Caco-2 (cell line): ENCODE data around the gene FARSB. TPM values are rescaled to one million over a fixed set of nuclear protein-coding genes. Genes with fewer than 3 reads are reported as not detected.

ENCODE experiments used
- BruUV-seq: library from RNA; stranded (reverse); fragments of 400-500 nt; replicated peaks from 2 replicates; lab custom pipeline; 2021; lab: Mats Ljungman, UMichigan
- CTCF ChIA-PET: fragments of 300-600 bp; sonication (Branson Sonifier 250); formaldehyde crosslinking; loops from one replicate; lab custom pipeline; 2022; ENCODE audit warnings: antibody characterized with exemption; lab: Charles Lee
- POLR2A ChIA-PET: fragments of 300-600 bp; sonication (Branson Sonifier 250); formaldehyde crosslinking; loops from one replicate; lab custom pipeline; 2022; ENCODE audit warnings: antibody characterized with exemption; lab: Charles Lee
- DNase-seq, 2 experiments: peaks; one replicate each; pipeline versions ENCODE4 v3.0.0 to v3.0.0-alpha.2; 2020 to 2022
- H3K27me3 ChIP-seq: replicated peaks from 2 replicates; pipeline ENCODE4 v1.6.0; 2011; ENCODE audit warnings: low read length; ENCODE audit not compliant: control insufficient read depth, insufficient read depth
- H3K36me3 ChIP-seq: 2 replicates; pipeline ENCODE4 v1.5.1; 2011; ENCODE audit warnings: low read length; ENCODE audit not compliant: control insufficient read depth, insufficient read depth
- H3K4me1 ChIP-seq: fragments of 250-450 bp; sonication (Bioruptor Pico); 2 replicates; pipeline ENCODE4 v1.5.1; 2020; ENCODE audit warnings: mild to moderate bottlenecking
- H3K4me3 ChIP-seq: 2 replicates; pipeline ENCODE4 v1.5.1; 2011; ENCODE audit warnings: low read depth, mild to moderate bottlenecking, control low read depth, low read length
- H3K9me3 ChIP-seq: fragments of 250-450 bp; sonication (Bioruptor Pico); 2 replicates; pipeline ENCODE4 v1.5.1; 2020; ENCODE audit warnings: mild to moderate bottlenecking, moderate library complexity
- H3K27ac Mint-ChIP-seq: one replicate; pipeline ENCODE4 v1.8.0; 2022; ENCODE audit warnings: mixed read lengths; ENCODE audit not compliant: unreplicated experiment
- H3K27me3 Mint-ChIP-seq: one replicate; pipeline ENCODE4 v1.8.0; 2022; ENCODE audit warnings: mixed read lengths; ENCODE audit not compliant: insufficient read depth, unreplicated experiment
- H3K36me3 Mint-ChIP-seq: one replicate; pipeline ENCODE4 v1.8.0; 2022; ENCODE audit warnings: mild to moderate bottlenecking, mixed read lengths; ENCODE audit not compliant: insufficient read depth, unreplicated experiment
- H3K4me1 Mint-ChIP-seq: one replicate; pipeline ENCODE4 v1.8.0; 2022; ENCODE audit warnings: low read depth, mixed read lengths; ENCODE audit not compliant: unreplicated experiment
- H3K4me3 Mint-ChIP-seq: one replicate; pipeline ENCODE4 v1.8.0; 2022; ENCODE audit warnings: mild to moderate bottlenecking, moderate library complexity, mixed read lengths; ENCODE audit not compliant: unreplicated experiment
- H3K9me3 Mint-ChIP-seq: one replicate; pipeline ENCODE4 v1.8.0; 2022; ENCODE audit warnings: mixed read lengths; ENCODE audit not compliant: unreplicated experiment
- intact Hi-C: fragments of 100-400 bp; cut with micrococcal nuclease; formaldehyde crosslinking; loops from one replicate; pipeline ENCODE4 v1.10.0; 2022; ENCODE audit not compliant: unreplicated experiment
- total RNA-seq: library from RNA; stranded (reverse); gene quantifications from 2 replicates; pipeline ENCODE4 v1.2.3, GENCODE V29; 2022
- TF ChIP-seq, protein P1 (sequence below), 2 experiments: fragments of 200-600 bp in 1 of 2; IDR thresholded peaks; 1 replicate in 1 of 2; 2 replicates in 1 of 2; pipeline versions ENCODE4 v1.5.1 to v1.8.0; 2011 to 2022; ENCODE audit warnings: antibody characterized with exemption in 1 of 2, control low read depth in 1 of 2, inconsistent platforms in 1 of 2, low read depth in 1 of 2, low read length in 1 of 2, mild to moderate bottlenecking in 1 of 2, moderate library complexity in 1 of 2; ENCODE audit not compliant: insufficient read depth in 1 of 2, severe bottlenecking in 1 of 2, unreplicated experiment in 1 of 2

FARSB gene
- total RNA-seq, 1 experiment from 2014 or later, result 48.9 TPM

GRCh38 chr2:222621893-222622292 is 34.0 kb downstream of the FARSB start:
- H3K9me3 ChIP-seq, result no peaks in the 10 kb centered on the region
- no peak overlapping the region for H3K27ac Mint-ChIP-seq
- DNase-seq, result no peak
- H3K27me3 Mint-ChIP-seq, result no peaks in the 10 kb centered on the region
- TF ChIP-seq, protein P1, sequence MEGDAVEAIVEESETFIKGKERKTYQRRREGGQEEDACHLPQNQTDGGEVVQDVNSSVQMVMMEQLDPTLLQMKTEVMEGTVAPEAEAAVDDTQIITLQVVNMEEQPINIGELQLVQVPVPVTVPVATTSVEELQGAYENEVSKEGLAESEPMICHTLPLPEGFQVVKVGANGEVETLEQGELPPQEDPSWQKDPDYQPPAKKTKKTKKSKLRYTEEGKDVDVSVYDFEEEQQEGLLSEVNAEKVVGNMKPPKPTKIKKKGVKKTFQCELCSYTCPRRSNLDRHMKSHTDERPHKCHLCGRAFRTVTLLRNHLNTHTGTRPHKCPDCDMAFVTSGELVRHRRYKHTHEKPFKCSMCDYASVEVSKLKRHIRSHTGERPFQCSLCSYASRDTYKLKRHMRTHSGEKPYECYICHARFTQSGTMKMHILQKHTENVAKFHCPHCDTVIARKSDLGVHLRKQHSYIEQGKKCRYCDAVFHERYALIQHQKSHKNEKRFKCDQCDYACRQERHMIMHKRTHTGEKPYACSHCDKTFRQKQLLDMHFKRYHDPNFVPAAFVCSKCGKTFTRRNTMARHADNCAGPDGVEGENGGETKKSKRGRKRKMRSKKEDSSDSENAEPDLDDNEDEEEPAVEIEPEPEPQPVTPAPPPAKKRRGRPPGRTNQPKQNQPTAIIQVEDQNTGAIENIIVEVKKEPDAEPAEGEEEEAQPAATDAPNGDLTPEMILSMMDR (IDR thresholded peaks at IDR 0.05; ENCODE audit: insufficient read depth in 1 of 2, low read depth in 1 of 2, low read length in 1 of 2, severe bottlenecking in 1 of 2, unreplicated experiment in 1 of 2), result no peak
- peaks cover 58% of the 10 kb centered on the region for H3K36me3 Mint-ChIP-seq
- no TSS peak for BruUV-seq
- no peaks in the 10 kb centered on the region for H3K27me3 ChIP-seq
- no peaks in the 10 kb centered on the region for H3K9me3 Mint-ChIP-seq
- no peaks in the 10 kb centered on the region for H3K4me1 Mint-ChIP-seq
- CTCF ChIA-PET, result no interaction called here
- intact Hi-C loops, result no loop called here
- POLR2A ChIA-PET, result no interaction called here
- no peak overlapping the region for H3K4me3 Mint-ChIP-seq
- no peaks in the 10 kb centered on the region for H3K4me1 ChIP-seq
- peaks cover 3% of the 10 kb centered on the region for H3K36me3 ChIP-seq
- no peak overlapping the region for H3K4me3 ChIP-seq

DNA sequence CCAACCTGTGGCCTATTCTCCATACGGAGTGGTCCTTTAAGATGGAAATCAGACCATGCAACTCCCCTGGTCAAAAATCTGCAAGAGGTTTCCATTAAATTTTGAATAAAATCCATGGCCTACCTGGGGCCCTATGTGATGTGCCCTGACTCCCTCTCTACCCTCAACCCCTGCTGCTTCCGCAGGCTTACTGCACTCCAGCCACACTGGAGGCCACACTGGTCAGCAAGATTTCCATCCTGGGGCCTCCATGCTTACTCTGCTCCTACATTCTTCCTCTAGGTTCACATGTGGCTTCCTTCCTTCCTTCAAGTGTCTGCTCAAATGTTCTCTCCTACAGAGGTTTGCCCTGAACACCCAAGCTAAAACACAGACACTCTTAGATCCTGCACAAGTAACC is 40.6 kb downstream of the FARSB start:
- intact Hi-C loops, result no loop called here
- Histone ChIP-seq H3K36me3 (peaks cover 3% of the 10 kb centered on the region; the same call in 1 of the 2 replicates), H3K9me3 (no peaks in the 10 kb centered on the region), H3K4me3 (no peak overlapping the region), H3K4me1 (no peaks in the 10 kb centered on the region), H3K27me3 (no peaks in the 10 kb centered on the region)
- Mint-ChIP-seq H3K27me3 (no peaks in the 10 kb centered on the region), H3K27ac (no peak overlapping the region), H3K9me3 (no peaks in the 10 kb centered on the region), H3K4me1 (no peaks in the 10 kb centered on the region), H3K36me3 (peaks cover 33% of the 10 kb centered on the region), H3K4me3 (no peak overlapping the region)
- no TSS peak for BruUV-seq
- no peak for DNase-seq
- CTCF ChIA-PET, result interaction anchor here (0.7 kb wide), 1 partner anchor 301 kb away, joined by 3 read pairs; no protein-coding TSS in a partner anchor
- POLR2A ChIA-PET, result no interaction called here
- TF ChIP-seq, protein P1 (IDR thresholded peaks at IDR 0.05; ENCODE audit: insufficient read depth in 1 of 2, low read depth in 1 of 2, low read length in 1 of 2, severe bottlenecking in 1 of 2, unreplicated experiment in 1 of 2), result no peak

GRCh38 chr2:222613715-222614331 is 42.1 kb downstream of the FARSB start:
- Mint-ChIP-seq H3K4me1 (no peaks in the 10 kb centered on the region), H3K27me3 (no peaks in the 10 kb centered on the region)
- intact Hi-C loops, result loop anchor here (1.0 kb wide), 3 partner anchors 296 to 589 kb away; no protein-coding TSS in a partner anchor

More at GRCh38 chr2:222613715-222614331, 42.1 kb downstream of the FARSB start:
- Histone ChIP-seq H3K27me3 (no peaks in the 10 kb centered on the region), H3K4me1 (no peaks in the 10 kb centered on the region), H3K9me3 (no peaks in the 10 kb centered on the region), H3K4me3 (no peak overlapping the region), H3K36me3 (peaks cover 3% of the 10 kb centered on the region; the same call in 1 of the 2 replicates)
- ChIA-PET POLR2A (no interaction called here), CTCF (interaction anchor here (0.6 to 1.3 kb wide), 3 partner anchors 68 to 296 kb away, joined by 3 to 8 read pairs (median 3); no protein-coding TSS in a partner anchor)
- TF ChIP-seq, protein P1 (IDR thresholded peaks at IDR 0.05; ENCODE audit: insufficient read depth in 1 of 2, low read depth in 1 of 2, low read length in 1 of 2, severe bottlenecking in 1 of 2, unreplicated experiment in 1 of 2), result peak; percentile 88 to 91
- Mint-ChIP-seq H3K36me3 (peaks cover 26% of the 10 kb centered on the region), H3K27ac (no peak overlapping the region), H3K9me3 (no peaks in the 10 kb centered on the region), H3K4me3 (no peak overlapping the region)
- no TSS peak for BruUV-seq
- DNase-seq, result peak in 1 of 2 experiments; percentile 63
